H9 (cell line): Measurements from ENCODE around the gene CCDC178. TPM values are rescaled to one million over a fixed set of nuclear protein-coding genes. Genes with fewer than 3 reads are reported as not detected.

Experiments used
- DNase-seq: peaks from one replicate; pipeline ENCODE4 v3.0.0-alpha.2; 2017
- H2AFZ ChIP-seq: one replicate; pipeline ENCODE4 v1.6.1; 2013; ENCODE audit warnings: mild to moderate bottlenecking, low read length, control low read depth, moderate library complexity
- H2AK5ac ChIP-seq: 2 replicates; pipeline ENCODE4 v1.6.1; 2013; ENCODE audit warnings: low read length, control low read depth, mixed read lengths; ENCODE audit not compliant: insufficient read length
- H2BK120ac ChIP-seq: one replicate; pipeline ENCODE4 v1.6.1; 2013; ENCODE audit warnings: low read depth, mild to moderate bottlenecking, low read length, control low read depth, inconsistent platforms; ENCODE audit not compliant: poor library complexity, severe bottlenecking
- H2BK12ac ChIP-seq: 2 replicates; pipeline ENCODE4 v1.6.1; 2013; ENCODE audit warnings: low read length, control low read depth, mixed read lengths, low read depth; ENCODE audit not compliant: insufficient read length
- H2BK15ac ChIP-seq: 2 replicates; pipeline ENCODE4 v1.6.1; 2013; ENCODE audit warnings: low read depth, low read length, control low read depth
- H2BK20ac ChIP-seq: one replicate; pipeline ENCODE4 v1.6.1; 2013; ENCODE audit warnings: low read depth, mild to moderate bottlenecking, low read length, control low read depth, inconsistent platforms; ENCODE audit not compliant: poor library complexity, severe bottlenecking
- H2BK5ac ChIP-seq: 2 replicates; pipeline ENCODE4 v1.6.1; 2013; ENCODE audit warnings: low read length, control low read depth, mixed read lengths; ENCODE audit not compliant: insufficient read length
- H3K14ac ChIP-seq: 2 replicates; pipeline ENCODE4 v1.6.1; 2013; ENCODE audit warnings: low read length, control low read depth; ENCODE audit not compliant: insufficient read depth
- H3K18ac ChIP-seq: 2 replicates; pipeline ENCODE4 v1.6.1; 2013; ENCODE audit warnings: low read depth, mild to moderate bottlenecking, mixed read lengths, low read length, control low read depth; ENCODE audit not compliant: insufficient read length
- H3K23ac ChIP-seq: 2 replicates; pipeline ENCODE4 v1.6.1; 2013; ENCODE audit warnings: low read length, control low read depth, mixed read lengths, low read depth; ENCODE audit not compliant: insufficient read length
- H3K23me2 ChIP-seq: 2 replicates; pipeline ENCODE4 v1.6.1; 2013; ENCODE audit warnings: low read depth, mild to moderate bottlenecking, mixed read lengths, low read length, control low read depth; ENCODE audit not compliant: insufficient read length, poor library complexity, severe bottlenecking
- H3K27ac ChIP-seq: 2 replicates; pipeline ENCODE4 v1.5.1; 2013; ENCODE audit warnings: low read length, control low read depth, mixed read lengths, low read depth; ENCODE audit not compliant: insufficient read length
- H3K27me3 ChIP-seq: 2 replicates; pipeline ENCODE4 v1.6.1; 2013; ENCODE audit warnings: low read length, control low read depth, inconsistent platforms; ENCODE audit not compliant: insufficient read depth
- H3K4ac ChIP-seq: 2 replicates; pipeline ENCODE4 v1.6.1; 2013; ENCODE audit warnings: low read depth, mild to moderate bottlenecking, control low read depth, inconsistent platforms, low read length, moderate library complexity
- H3K4me1 ChIP-seq: 2 replicates; pipeline ENCODE4 v1.6.1; 2013; ENCODE audit warnings: low read length, control low read depth, inconsistent platforms; ENCODE audit not compliant: insufficient read depth
- H3K4me2 ChIP-seq: 2 replicates; pipeline ENCODE4 v1.6.1; 2013; ENCODE audit warnings: low read length, control low read depth, mixed read lengths; ENCODE audit not compliant: insufficient read length, insufficient read depth
- H3K56ac ChIP-seq: 2 replicates; pipeline ENCODE4 v1.6.1; 2013; ENCODE audit warnings: low read depth, mild to moderate bottlenecking, mixed read lengths, low read length, control low read depth; ENCODE audit not compliant: insufficient read length
- H3K79me1 ChIP-seq: 2 replicates; pipeline ENCODE4 v1.6.1; 2013; ENCODE audit warnings: low read depth, mild to moderate bottlenecking, moderate library complexity, low read length, control low read depth, inconsistent platforms; ENCODE audit not compliant: insufficient read depth, poor library complexity, severe bottlenecking
- H3K79me2 ChIP-seq: 2 replicates; pipeline ENCODE4 v1.6.1; 2013; ENCODE audit warnings: low read length, control low read depth, inconsistent platforms; ENCODE audit not compliant: insufficient read depth
- H3K9ac ChIP-seq: 2 replicates; pipeline ENCODE4 v1.6.1; 2013; ENCODE audit warnings: low read length, control low read depth, mixed read lengths; ENCODE audit not compliant: insufficient read length; ENCODE audit errors: extremely low read depth
- H3K9me3 ChIP-seq: one replicate; pipeline ENCODE4 v1.6.1; 2013; ENCODE audit warnings: low read depth, low read length, inconsistent platforms; ENCODE audit not compliant: control insufficient read depth
- H3T11ph ChIP-seq: one replicate; pipeline ENCODE4 v1.6.1; 2013; ENCODE audit warnings: mild to moderate bottlenecking, low read length, control low read depth, inconsistent platforms
- H4K20me1 ChIP-seq: one replicate; pipeline ENCODE4 v1.6.1; 2013; ENCODE audit not compliant: control insufficient read depth, insufficient read length, insufficient read depth
- H4K5ac ChIP-seq: 2 replicates; pipeline ENCODE4 v1.6.1; 2013; ENCODE audit warnings: low read depth, mild to moderate bottlenecking, mixed read lengths, low read length, control low read depth; ENCODE audit not compliant: insufficient read length
- H4K8ac ChIP-seq: replicated peaks from 2 replicates; pipeline ENCODE4 v1.6.1; 2013; ENCODE audit warnings: low read length, control low read depth, mixed read lengths, low read depth; ENCODE audit not compliant: insufficient read length
- H4K91ac ChIP-seq: 2 replicates; pipeline ENCODE4 v1.6.1; 2013; ENCODE audit warnings: low read depth, mild to moderate bottlenecking, moderate library complexity, mixed read lengths, low read length, control low read depth; ENCODE audit not compliant: insufficient read length
- H3K27ac Mint-ChIP-seq, 3 experiments: 2 replicates in 2 of 3; 3 replicates in 1 of 3; pipeline ENCODE4 v1.8.0; 2020 to 2021; ENCODE audit warnings: mixed read lengths in 3 of 3, mild to moderate bottlenecking in 1 of 3, moderate library complexity in 1 of 3
- H3K27me3 Mint-ChIP-seq: 2 replicates; pipeline ENCODE4 v1.8.0; 2021; ENCODE audit warnings: low read depth, mild to moderate bottlenecking, moderate library complexity, mixed read lengths
- H3K36me3 Mint-ChIP-seq, 3 experiments: 2 replicates in 2 of 3; 3 replicates in 1 of 3; pipeline ENCODE4 v1.8.0; 2020 to 2021; ENCODE audit warnings: low read depth in 3 of 3, mixed read lengths in 3 of 3; ENCODE audit not compliant: insufficient read depth in 1 of 3
- H3K4me1 Mint-ChIP-seq, 2 experiments: 2 replicates each; pipeline ENCODE4 v1.8.0; 2020; ENCODE audit warnings: mixed read lengths in 2 of 2
- H3K4me3 Mint-ChIP-seq, 2 experiments: 2 replicates in 1 of 2; 3 replicates in 1 of 2; pipeline ENCODE4 v1.8.0; 2020 to 2021; ENCODE audit warnings: mild to moderate bottlenecking in 2 of 2, mixed read lengths in 2 of 2, moderate library complexity in 1 of 2
- H3K9me3 Mint-ChIP-seq, 2 experiments: 2 replicates in 1 of 2; 3 replicates in 1 of 2; pipeline ENCODE4 v1.8.0; 2020; ENCODE audit warnings: mild to moderate bottlenecking in 2 of 2, mixed read lengths in 2 of 2, moderate library complexity in 1 of 2
- CTCF ChIP-seq: fragments of 200-600 bp; sonication (generic); conservative IDR thresholded peaks from 3 replicates; pipeline ENCODE4 v1.8.0; 2021; ENCODE audit warnings: antibody characterized with exemption, mild to moderate bottlenecking
- WGBS: extraction: QIAGEN DNeasy Blood & Tissue Kit; methylation state at CpG from one replicate; pipeline ENCODE4 v1.1.7; 2013; ENCODE audit warnings: missing lambda C conversion rate, low lambda C conversion rate, mixed read lengths; ENCODE audit not compliant: insufficient read length; ENCODE audit errors: extremely low coverage; 5-methylcytosine and 5-hydroxymethylcytosine counted together
- total RNA-seq: library from RNA; stranded (reverse); gene quantifications from 2 replicates; pipeline ENCODE4 v1.2.1, GENCODE V29; 2021

Gene CCDC178
- total RNA-seq, 1 experiment from 2014 or later = not detected

- Mint-ChIP-seq H3K4me1 (peaks cover 12 to 14% of the 10 kb centered on the region in 2 experiments), H3K36me3 (no peaks in the 10 kb centered on the region), H3K27ac (no peak overlapping the region), H3K9me3 (0 out of 5 replicates have a peak, but pooled peaks cover 0 to 2% of the 10 kb centered on the region in 2 experiments), H3K27me3 (no peaks in the 10 kb centered on the region), H3K4me3 (no peak overlapping the region)
- Histone ChIP-seq H3K9me3 (no peaks in the 10 kb centered on the region), H3K4me1 (peaks cover 2% of the 10 kb centered on the region; the same call in 1 of the 2 replicates), H3T11ph (no peak overlapping the region), H3K14ac (no peak overlapping the region), H2BK15ac (no peak overlapping the region), H2BK20ac (no peak overlapping the region), H3K4ac (no peak overlapping the region), H4K91ac (no peak overlapping the region), H3K27ac (no peak overlapping the region), H3K56ac (no peak overlapping the region), H3K27me3 (no peaks in the 10 kb centered on the region), H3K23ac (no peak overlapping the region), H3K23me2 (no peaks in the 10 kb centered on the region), H4K5ac (no peak overlapping the region), H2AK5ac (no peak overlapping the region), H2BK5ac (no peak overlapping the region), H3K79me1 (no peaks in the 10 kb centered on the region), H4K8ac (no peak overlapping the region), H3K4me2 (no peak overlapping the region), H3K79me2 (no peaks in the 10 kb centered on the region), H4K20me1 (no peaks in the 10 kb centered on the region), H2BK120ac (no peak overlapping the region), H2AFZ (no peak overlapping the region), H3K9ac (no peak overlapping the region), H3K18ac (no peak overlapping the region), H2BK12ac (no peak overlapping the region)
- no peak for TF ChIP-seq CTCF
- WGBS = no CpG with 5 or more reads among the region's 5 CpGs
- DNase-seq = no peak
Measured at GRCh38 chr18:33014060-33014796, 426.3 kb downstream of the CCDC178 start.
